Nephron progenitor cell (in vitro differentiated cells): ENCODE measurements around the gene LRRIQ3.

Source experiments
- DNase-seq: peaks from one replicate; pipeline ENCODE4 v3.0.0; 2021
- H3K27ac Mint-ChIP-seq: 2 replicates; pipeline ENCODE4 v1.8.0; 2021; ENCODE audit warnings: mild to moderate bottlenecking, moderate library complexity, mixed read lengths
- H3K27me3 Mint-ChIP-seq: 2 replicates; pipeline ENCODE4 v1.8.0; 2021; ENCODE audit warnings: mild to moderate bottlenecking, low read depth, mixed read lengths; ENCODE audit not compliant: poor library complexity
- H3K36me3 Mint-ChIP-seq: 2 replicates; pipeline ENCODE4 v1.8.0; 2021; ENCODE audit warnings: low read depth, mixed read lengths
- H3K4me1 Mint-ChIP-seq: 2 replicates; pipeline ENCODE4 v1.8.0; 2021; ENCODE audit warnings: mixed read lengths
- H3K4me3 Mint-ChIP-seq: 2 replicates; pipeline ENCODE4 v1.8.0; 2021; ENCODE audit warnings: mild to moderate bottlenecking, moderate library complexity, mixed read lengths
- H3K9me3 Mint-ChIP-seq: 2 replicates; pipeline ENCODE4 v1.8.0; 2021; ENCODE audit warnings: mild to moderate bottlenecking, moderate library complexity, mixed read lengths
- TF ChIP-seq, protein P1 (sequence below): fragments of 200-600 bp; sonication (generic); IDR thresholded peaks from 2 replicates; pipeline ENCODE4 v1.5.0; 2021; ENCODE audit warnings: antibody characterized with exemption

LRRIQ3 gene

GRCh38 chr1:74050386-74050785 is 147.6 kb downstream of the LRRIQ3 start:
- TF ChIP-seq, protein P1, sequence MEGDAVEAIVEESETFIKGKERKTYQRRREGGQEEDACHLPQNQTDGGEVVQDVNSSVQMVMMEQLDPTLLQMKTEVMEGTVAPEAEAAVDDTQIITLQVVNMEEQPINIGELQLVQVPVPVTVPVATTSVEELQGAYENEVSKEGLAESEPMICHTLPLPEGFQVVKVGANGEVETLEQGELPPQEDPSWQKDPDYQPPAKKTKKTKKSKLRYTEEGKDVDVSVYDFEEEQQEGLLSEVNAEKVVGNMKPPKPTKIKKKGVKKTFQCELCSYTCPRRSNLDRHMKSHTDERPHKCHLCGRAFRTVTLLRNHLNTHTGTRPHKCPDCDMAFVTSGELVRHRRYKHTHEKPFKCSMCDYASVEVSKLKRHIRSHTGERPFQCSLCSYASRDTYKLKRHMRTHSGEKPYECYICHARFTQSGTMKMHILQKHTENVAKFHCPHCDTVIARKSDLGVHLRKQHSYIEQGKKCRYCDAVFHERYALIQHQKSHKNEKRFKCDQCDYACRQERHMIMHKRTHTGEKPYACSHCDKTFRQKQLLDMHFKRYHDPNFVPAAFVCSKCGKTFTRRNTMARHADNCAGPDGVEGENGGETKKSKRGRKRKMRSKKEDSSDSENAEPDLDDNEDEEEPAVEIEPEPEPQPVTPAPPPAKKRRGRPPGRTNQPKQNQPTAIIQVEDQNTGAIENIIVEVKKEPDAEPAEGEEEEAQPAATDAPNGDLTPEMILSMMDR: no peak
- H3K4me3 Mint-ChIP-seq: no peak overlapping the region
- no peak for DNase-seq
- no peaks in the 10 kb centered on the region for H3K27me3 Mint-ChIP-seq
- no peaks in the 10 kb centered on the region for H3K36me3 Mint-ChIP-seq
- H3K4me1 Mint-ChIP-seq: no peaks in the 10 kb centered on the region
- peaks cover 18% of the 10 kb centered on the region for H3K9me3 Mint-ChIP-seq
- H3K27ac Mint-ChIP-seq: no peak overlapping the region

GRCh38 chr1:74038042-74038441 is 159.9 kb downstream of the LRRIQ3 start:
- DNase-seq: no peak
- peaks cover 4% of the 10 kb centered on the region for H3K36me3 Mint-ChIP-seq
- no peaks in the 10 kb centered on the region for H3K27me3 Mint-ChIP-seq
- peaks cover 23% of the 10 kb centered on the region for H3K9me3 Mint-ChIP-seq
- H3K4me3 Mint-ChIP-seq: no peak overlapping the region
- no peaks in the 10 kb centered on the region for H3K4me1 Mint-ChIP-seq
- TF ChIP-seq, protein P1: no peak
- H3K27ac Mint-ChIP-seq: no peak overlapping the region

DNA sequence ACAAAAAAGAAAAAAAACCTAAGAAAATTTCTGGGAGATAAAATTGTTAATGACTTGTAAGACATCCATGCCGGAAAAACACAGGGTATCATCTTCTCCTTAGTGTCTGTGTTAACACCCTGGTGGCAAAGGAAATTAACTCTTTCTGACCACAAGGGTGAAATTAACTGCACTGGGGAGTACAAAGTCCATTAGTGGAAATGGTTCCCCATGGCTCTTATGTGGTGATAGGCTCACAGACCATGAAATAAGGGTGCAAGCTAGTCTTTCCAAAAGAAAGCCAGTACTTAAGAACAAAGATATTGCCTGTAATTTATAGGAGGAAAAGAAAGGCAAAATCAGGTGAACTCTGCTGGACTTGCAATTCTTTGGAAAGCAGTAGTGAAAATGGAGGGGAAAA is 185.4 kb downstream of the LRRIQ3 start:
- Mint-ChIP-seq H3K27me3 (no peaks in the 10 kb centered on the region), H3K36me3 (no peaks in the 10 kb centered on the region), H3K9me3 (no peaks in the 10 kb centered on the region), H3K4me1 (peaks cover 4% of the 10 kb centered on the region), H3K27ac (no peak overlapping the region), H3K4me3 (no peak overlapping the region)
- no peak for DNase-seq
- TF ChIP-seq, protein P1: no peak

DNA sequence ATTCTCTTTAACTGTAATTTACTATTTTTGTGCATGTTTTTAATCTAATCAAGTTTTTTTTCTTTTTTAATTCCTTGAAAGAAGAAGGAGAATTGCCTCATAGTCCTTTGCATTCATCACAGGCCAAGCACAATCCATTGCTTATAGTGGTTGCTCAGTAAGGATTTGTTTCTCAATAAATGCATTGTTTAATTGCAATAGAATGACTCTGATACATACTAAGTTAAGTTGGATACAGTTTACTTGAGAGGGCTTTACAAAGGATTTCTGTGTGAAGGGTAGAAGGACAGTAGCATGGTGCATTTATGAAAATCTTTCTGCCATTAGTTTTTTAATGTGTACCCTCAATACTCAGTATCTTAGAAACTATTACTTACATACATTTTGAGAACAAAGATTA is 186.2 kb downstream of the LRRIQ3 start:
- no peaks in the 10 kb centered on the region for H3K9me3 Mint-ChIP-seq
- TF ChIP-seq, protein P1: no peak
- H3K27ac Mint-ChIP-seq: no peak overlapping the region
- no peaks in the 10 kb centered on the region for H3K36me3 Mint-ChIP-seq
- no peaks in the 10 kb centered on the region for H3K27me3 Mint-ChIP-seq
- H3K4me1 Mint-ChIP-seq: peaks cover 4% of the 10 kb centered on the region
- no peak overlapping the region for H3K4me3 Mint-ChIP-seq
- no peak for DNase-seq

DNA sequence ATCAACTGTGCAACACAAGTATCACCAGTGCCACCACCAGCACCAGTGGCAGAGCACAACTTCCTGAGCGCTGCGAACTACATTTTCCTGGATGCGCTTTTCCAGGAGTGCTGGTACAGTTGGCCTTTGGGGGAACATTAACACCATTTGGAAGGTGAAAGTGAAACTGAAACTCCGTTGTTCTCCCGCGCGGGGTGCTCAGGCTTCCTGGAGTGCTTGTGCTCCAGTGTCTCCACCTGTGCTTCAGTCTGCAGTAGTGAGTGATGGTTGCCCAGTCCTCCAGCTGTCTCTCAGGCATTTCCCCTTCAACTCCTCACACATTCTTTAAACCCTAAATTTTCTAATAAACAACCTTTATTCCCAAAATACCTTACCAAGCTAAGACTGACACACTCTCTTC is 187.8 kb downstream of the LRRIQ3 start:
- Mint-ChIP-seq H3K27ac (no peak overlapping the region), H3K4me3 (no peak overlapping the region)

GRCh38 chr1:74005533-74005932 is 192.4 kb downstream of the LRRIQ3 start:
- Mint-ChIP-seq H3K4me3 (no peak overlapping the region), H3K27me3 (no peaks in the 10 kb centered on the region), H3K4me1 (no peaks in the 10 kb centered on the region), H3K9me3 (peaks cover 12% of the 10 kb centered on the region), H3K27ac (no peak overlapping the region), H3K36me3 (no peaks in the 10 kb centered on the region)
- TF ChIP-seq, protein P1: no peak
- no peak for DNase-seq

More for the DNA sequence above, 187.8 kb downstream of the LRRIQ3 start:
- peaks cover 5% of the 10 kb centered on the region for H3K9me3 Mint-ChIP-seq
- DNase-seq: no peak
- peaks cover 4% of the 10 kb centered on the region for H3K4me1 Mint-ChIP-seq
- no peaks in the 10 kb centered on the region for H3K27me3 Mint-ChIP-seq
- TF ChIP-seq, protein P1: no peak
- no peaks in the 10 kb centered on the region for H3K36me3 Mint-ChIP-seq
